Neural progenitor cell (in vitro differentiated cells): ENCODE data around the gene SLC2A13. TPM values are rescaled to one million over a fixed set of nuclear protein-coding genes. Genes with fewer than 3 reads are reported as not detected.
"Not testable (repeated sequence)": the region's sequence is repeated elsewhere in the genome, so short reads cannot be mapped to it uniquely, and the experiment has no call there.

Experiments
- DNase-seq: peaks from one replicate; pipeline ENCODE4 v3.0.0-alpha.2; 2016; ENCODE audit warnings: low spot score
- H2AFZ ChIP-seq: fragments of 200-600 bp; sonication (generic); replicated peaks from 2 replicates; pipeline ENCODE4 v1.6.1; 2016; ENCODE audit warnings: antibody characterized with exemption
- H3F3A ChIP-seq: fragments of 200-600 bp; sonication (generic); 2 replicates; pipeline ENCODE4 v1.6.1; 2016; ENCODE audit warnings: antibody characterized with exemption, low read depth
- H3K27ac ChIP-seq: fragments of 200-600 bp; sonication (generic); 2 replicates; pipeline ENCODE4 v1.5.1; 2016; ENCODE audit warnings: mild to moderate bottlenecking
- H3K27me3 ChIP-seq: fragments of 200-600 bp; sonication (generic); 2 replicates; pipeline ENCODE4 v1.6.1; 2016; ENCODE audit warnings: mild to moderate bottlenecking, moderate library complexity
- H3K36me3 ChIP-seq: fragments of 200-600 bp; sonication (generic); 2 replicates; pipeline ENCODE4 v1.5.1; 2016
- H3K4me1 ChIP-seq: fragments of 200-600 bp; sonication (generic); 2 replicates; pipeline ENCODE4 v1.6.1; 2016; ENCODE audit warnings: mixed run types
- H3K4me2 ChIP-seq: fragments of 200-600 bp; sonication (generic); 2 replicates; pipeline ENCODE4 v1.6.1; 2016
- H3K4me3 ChIP-seq: fragments of 200-600 bp; sonication (generic); 2 replicates; pipeline ENCODE4 v1.5.1; 2016
- H3K79me2 ChIP-seq: fragments of 200-600 bp; sonication (generic); 2 replicates; pipeline ENCODE4 v1.6.1; 2016; ENCODE audit warnings: low read depth
- H3K9ac ChIP-seq: fragments of 200-600 bp; sonication (generic); 2 replicates; pipeline ENCODE4 v1.6.1; 2016
- H3K9me3 ChIP-seq: fragments of 200-600 bp; sonication (generic); 2 replicates; pipeline ENCODE4 v1.5.1; 2016; ENCODE audit warnings: low read depth
- H4K20me1 ChIP-seq: fragments of 200-600 bp; sonication (generic); 2 replicates; pipeline ENCODE4 v1.6.1; 2016; ENCODE audit warnings: low read depth
- H3K27ac Mint-ChIP-seq: 3 replicates; pipeline ENCODE4 v1.8.0; 2021; ENCODE audit warnings: mixed read lengths
- H3K27me3 Mint-ChIP-seq: 2 replicates; pipeline ENCODE4 v1.8.0; 2022; ENCODE audit warnings: low read depth, mild to moderate bottlenecking, inconsistent platforms, moderate library complexity, mixed read lengths; ENCODE audit not compliant: insufficient read depth
- H3K36me3 Mint-ChIP-seq: 3 replicates; pipeline ENCODE4 v1.8.0; 2021; ENCODE audit warnings: mixed read lengths
- H3K4me1 Mint-ChIP-seq: 3 replicates; pipeline ENCODE4 v1.8.0; 2021; ENCODE audit warnings: mixed read lengths
- H3K4me3 Mint-ChIP-seq: 3 replicates; pipeline ENCODE4 v1.8.0; 2021; ENCODE audit warnings: mild to moderate bottlenecking, moderate library complexity, mixed read lengths
- H3K9me3 Mint-ChIP-seq: 3 replicates; pipeline ENCODE4 v1.8.0; 2020; ENCODE audit warnings: mixed read lengths
- CTCF ChIP-seq: fragments of 200-600 bp; sonication (generic); IDR thresholded peaks from 2 replicates; pipeline ENCODE4 v1.5.1; 2017; ENCODE audit warnings: antibody characterized with exemption, mild to moderate bottlenecking
- EZH2 ChIP-seq: fragments of 200-600 bp; sonication (generic); IDR thresholded peaks from 2 replicates; pipeline ENCODE4 v1.6.1; 2017; ENCODE audit warnings: antibody characterized with exemption, mild to moderate bottlenecking, moderate library complexity
- EZH2phosphoT487 ChIP-seq: fragments of 200-600 bp; sonication (generic); IDR thresholded peaks from 2 replicates; pipeline ENCODE4 v1.6.1; 2017; ENCODE audit warnings: antibody characterized with exemption
- total RNA-seq: library from RNA; depleted of rRNA; stranded (reverse); fragments of >200 nt; gene quantifications from 2 replicates; pipeline ENCODE4 v1.2.3, GENCODE V29; 2015; ENCODE audit warnings: low replicate concordance

SLC2A13 gene
- total RNA-seq, 1 donor from 2014 or later: 11.1 TPM

DNA sequence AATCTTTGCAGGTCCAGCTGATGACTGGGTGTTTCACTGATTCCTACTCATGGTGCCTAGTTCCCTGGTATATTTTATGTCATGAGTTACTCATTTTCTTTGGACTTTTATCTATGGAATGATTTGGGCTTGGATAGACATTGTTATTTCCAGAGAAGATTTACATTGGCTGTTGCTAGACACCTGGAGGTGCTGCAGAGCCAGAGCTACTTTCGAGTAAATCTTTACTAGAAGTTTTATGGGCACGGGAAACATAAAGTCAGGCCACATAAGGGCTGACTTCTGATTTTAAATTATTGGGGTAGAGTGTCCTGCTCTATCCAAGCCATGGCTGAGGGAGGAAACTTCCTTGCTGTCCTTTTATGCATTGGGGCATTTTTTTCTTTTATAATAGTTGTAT is 310.4 kb downstream of the SLC2A13 start:
- peaks cover 2% of the 10 kb centered on the region for H3K9me3 Mint-ChIP-seq
- Histone ChIP-seq H2AFZ (no peak overlapping the region), H3K9ac (no peak overlapping the region), H4K20me1 (no peaks in the 10 kb centered on the region), H3K27me3 (no peaks in the 10 kb centered on the region), H3K4me1 (no peaks in the 10 kb centered on the region), H3K9me3 (no peaks in the 10 kb centered on the region), H3K4me2 (no peak overlapping the region), H3K79me2 (no peaks in the 10 kb centered on the region), H3K27ac (no peak overlapping the region), H3F3A (no peaks in the 10 kb centered on the region), H3K4me3 (no peak overlapping the region), H3K36me3 (no peaks in the 10 kb centered on the region)
- no peaks in the 10 kb centered on the region for H3K4me1 Mint-ChIP-seq
- H3K36me3 Mint-ChIP-seq: no peaks in the 10 kb centered on the region
- peaks cover 5% of the 10 kb centered on the region for H3K27me3 Mint-ChIP-seq
- DNase-seq: no peak
- H3K4me3 Mint-ChIP-seq: no peak overlapping the region
- H3K27ac Mint-ChIP-seq: no peak overlapping the region
- TF ChIP-seq EZH2 (no peak), CTCF (no peak), EZH2phosphoT487 (no peak)

- no peak for TF ChIP-seq EZH2phosphoT487
- TF ChIP-seq EZH2: no peak
- no peak for TF ChIP-seq CTCF
- no peaks in the 10 kb centered on the region for H3K4me1 Mint-ChIP-seq
- Histone ChIP-seq H3K4me3 (no peak overlapping the region), H3K9ac (no peak overlapping the region), H3K27me3 (no peaks in the 10 kb centered on the region), H3K27ac (no peak overlapping the region), H3K4me2 (no peak overlapping the region), H3K36me3 (no peaks in the 10 kb centered on the region), H3K9me3 (no peaks in the 10 kb centered on the region), H4K20me1 (no peaks in the 10 kb centered on the region), H3K79me2 (no peaks in the 10 kb centered on the region), H2AFZ (no peak overlapping the region), H3F3A (no peaks in the 10 kb centered on the region), H3K4me1 (no peaks in the 10 kb centered on the region)
- no peaks in the 10 kb centered on the region for H3K36me3 Mint-ChIP-seq
- no peak for DNase-seq
- no peak overlapping the region for H3K4me3 Mint-ChIP-seq
- no peak overlapping the region for H3K27ac Mint-ChIP-seq
- H3K9me3 Mint-ChIP-seq: no peaks in the 10 kb centered on the region
- peaks cover 5% of the 10 kb centered on the region for H3K27me3 Mint-ChIP-seq
Observed at GRCh38 chr12:39792938-39793337, 312.9 kb downstream of the SLC2A13 start.

GRCh38 chr12:39788239-39788638 is 317.6 kb downstream of the SLC2A13 start:
- Histone ChIP-seq H3K9me3 (no peaks in the 10 kb centered on the region), H3F3A (no peaks in the 10 kb centered on the region), H3K4me2 (no peak overlapping the region), H3K4me3 (no peak overlapping the region), H4K20me1 (no peaks in the 10 kb centered on the region), H3K79me2 (no peaks in the 10 kb centered on the region), H3K4me1 (no peaks in the 10 kb centered on the region), H3K9ac (no peak overlapping the region), H3K27ac (no peak overlapping the region), H2AFZ (no peak overlapping the region), H3K27me3 (no peaks in the 10 kb centered on the region), H3K36me3 (no peaks in the 10 kb centered on the region)
- Mint-ChIP-seq H3K36me3 (peaks cover 3% of the 10 kb centered on the region), H3K27ac (no peak overlapping the region), H3K4me1 (no peaks in the 10 kb centered on the region), H3K9me3 (peaks cover 3% of the 10 kb centered on the region), H3K4me3 (no peak overlapping the region), H3K27me3 (no peaks in the 10 kb centered on the region)
- no peak for TF ChIP-seq EZH2
- TF ChIP-seq CTCF: no peak
- TF ChIP-seq EZH2phosphoT487: no peak
- no peak for DNase-seq

DNA sequence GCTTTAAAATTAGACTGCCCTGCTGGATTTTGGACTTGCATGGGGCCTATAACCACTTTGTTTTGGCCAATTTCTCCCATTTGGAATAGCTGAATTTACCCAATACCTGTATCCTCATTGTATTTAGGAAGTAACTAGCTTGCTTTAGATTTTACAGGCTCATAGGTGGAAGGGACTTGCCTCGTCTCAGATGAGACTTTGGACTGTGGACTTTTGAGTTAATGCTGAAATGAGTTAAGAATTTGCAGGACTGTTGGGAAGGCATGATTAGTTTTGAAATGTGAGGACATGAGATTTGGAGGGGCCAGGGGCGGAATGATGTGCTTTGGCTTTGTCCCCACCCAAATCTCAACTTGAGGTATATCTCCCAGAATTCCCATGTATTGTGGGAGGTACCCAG is 320.1 kb downstream of the SLC2A13 start:
- H3K4me2 ChIP-seq, H3K27me3 ChIP-seq, H3K9ac ChIP-seq, DNase-seq, H3K9me3 ChIP-seq, H3F3A ChIP-seq, H3K27ac Mint-ChIP-seq, H3K4me3 ChIP-seq, H2AFZ ChIP-seq, H3K36me3 ChIP-seq, H3K27ac ChIP-seq, H3K4me1 Mint-ChIP-seq, H3K4me1 ChIP-seq, H3K9me3 Mint-ChIP-seq, H3K79me2 ChIP-seq, H3K4me3 Mint-ChIP-seq, H3K36me3 Mint-ChIP-seq, H4K20me1 ChIP-seq, H3K27me3 Mint-ChIP-seq: not testable (repeated sequence)
